ENCODE data around the gene PHACTR1. TPM values are rescaled to one million over a fixed set of nuclear protein-coding genes. Genes with fewer than 3 reads are reported as not detected.

PHACTR1 gene
- total and polyA plus RNA-seq, 9 of the 15 experiments (the other 6 are each of a cell fraction or from before 2014, with no cell fraction given), result 11.5 to 32.6 (median 22.0) TPM

- Histone ChIP-seq H3K27ac (ENCODE audit: extremely low read depth, low read depth, low read length) (no peak overlapping the region), H3K9me3 (replicated peaks; ENCODE audit: control insufficient read depth, insufficient read depth, low read depth, low read length) (no peaks in the 10 kb centered on the region), H3K9ac (ENCODE audit: insufficient read depth in 1 of 2, low read depth in 2 of 2, low read length in 2 of 2) (no peak overlapping the region), H3K79me2 (ENCODE audit: control insufficient read depth, insufficient read depth, low read length) (no peaks in the 10 kb centered on the region), H3K4me1 (replicated peaks in 1 of 2; ENCODE audit: control insufficient read depth in 2 of 2, insufficient read depth in 2 of 2, low read length in 2 of 2) (no peaks in the 10 kb centered on the region), H4K20me1 (replicated peaks; ENCODE audit: control insufficient read depth, insufficient read depth, low read length) (no peaks in the 10 kb centered on the region), H3K4me3 (no peak overlapping the region), H3K36me3 (ENCODE audit: control insufficient read depth, insufficient read depth, low read length) (no peaks in the 10 kb centered on the region), H3K27me3 (ENCODE audit: control insufficient read depth in 2 of 2, insufficient read depth in 2 of 2, low read length in 2 of 2) (0 out of 5 replicates have a peak, but pooled peaks cover 0 to 3% of the 10 kb centered on the region in 2 experiments), H3K4me2 (ENCODE audit: insufficient read depth, low read length) (no peak overlapping the region), H2AFZ (ENCODE audit: low read depth, low read length) (no peak overlapping the region), H3K9me1 (ENCODE audit: control insufficient read depth, insufficient read depth, low read length) (no peaks in the 10 kb centered on the region)
- no peak for TF ChIP-seq ZZZ3 (IDR thresholded peaks at IDR 0.05)
- no peak for TF ChIP-seq NEUROD1 (IDR thresholded peaks at IDR 0.05; ENCODE audit: borderline replicate concordance, low read depth, low read length, partially characterized antibody)
- TF ChIP-seq XRCC4 (IDR thresholded peaks at IDR 0.05; ENCODE audit: extremely low read depth, insufficient read depth, insufficient read length), result no peak
- no peak for TF ChIP-seq FOXJ3 (CRISPR knock-in tag; IDR thresholded peaks at IDR 0.05)
- TF ChIP-seq ZBTB17 (CRISPR knock-in tag; IDR thresholded peaks at IDR 0.05), result no peak
- ATAC-seq (no peak), DNase-seq (ENCODE audit: extremely low read depth in 1 of 4, low spot score in 3 of 4) (no peak), FAIRE-seq (no peak)
- POLR2A ChIA-PET, result no interaction called here
- CTCF ChIA-PET (ENCODE audit: low intra/inter-chr PET ratio), result no interaction called here
- 2% methylated on average over 7 of the region's 7 CpGs for WGBS (ENCODE audit: insufficient coverage, low coverage, missing lambda C conversion rate)
- intact Hi-C loops (cut with micrococcal nuclease) (no loop called here), in situ Hi-C loops (cut with MboI) (no loop called here)
- no TSS peak for BruUV-seq (replicated peaks)
Observed at GRCh38 chr6:12720310-12720709, 3.7 kb downstream of the PHACTR1 start.

DNA sequence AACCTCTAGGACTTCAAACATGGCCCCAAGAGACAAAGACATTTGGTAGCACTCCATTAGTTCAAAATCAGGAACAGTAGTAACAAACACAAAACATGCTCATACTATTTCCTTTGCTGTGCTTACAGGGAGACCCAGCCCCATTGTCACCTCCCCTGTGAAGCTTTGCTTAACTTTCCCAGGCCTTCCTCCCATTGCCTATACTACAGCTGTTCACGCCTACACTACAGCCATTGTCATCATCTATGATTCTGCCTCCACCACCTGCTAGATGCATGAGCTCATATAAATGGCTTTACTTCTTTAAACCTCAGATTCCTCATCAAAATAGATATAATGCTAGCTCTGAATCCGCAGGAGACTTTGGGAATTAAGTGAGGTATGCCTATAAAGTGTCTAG is 8.7 kb downstream of the PHACTR1 start:
- Histone ChIP-seq H3K27ac (ENCODE audit: extremely low read depth, low read depth, low read length) (no peak overlapping the region), H3K4me1 (replicated peaks in 1 of 2; ENCODE audit: control insufficient read depth in 2 of 2, insufficient read depth in 2 of 2, low read length in 2 of 2) (no peaks in the 10 kb centered on the region), H3K79me2 (ENCODE audit: control insufficient read depth, insufficient read depth, low read length) (no peaks in the 10 kb centered on the region), H2AFZ (ENCODE audit: low read depth, low read length) (no peak overlapping the region), H4K20me1 (replicated peaks; ENCODE audit: control insufficient read depth, insufficient read depth, low read length) (0 out of 2 replicates have a peak, but pooled peaks cover 3% of the 10 kb centered on the region), H3K9ac (ENCODE audit: insufficient read depth in 1 of 2, low read depth in 2 of 2, low read length in 2 of 2) (no peak overlapping the region), H3K36me3 (ENCODE audit: control insufficient read depth, insufficient read depth, low read length) (no peaks in the 10 kb centered on the region), H3K9me1 (ENCODE audit: control insufficient read depth, insufficient read depth, low read length) (no peaks in the 10 kb centered on the region), H3K27me3 (ENCODE audit: control insufficient read depth in 2 of 2, insufficient read depth in 2 of 2, low read length in 2 of 2) (no peaks in the 10 kb centered on the region; a peak in 1 of 5 replicates), H3K4me3 (no peak overlapping the region), H3K9me3 (replicated peaks; ENCODE audit: control insufficient read depth, insufficient read depth, low read depth, low read length) (no peaks in the 10 kb centered on the region), H3K4me2 (ENCODE audit: insufficient read depth, low read length) (no peak overlapping the region)
- DNase-seq (ENCODE audit: extremely low read depth in 1 of 4, low spot score in 3 of 4), result no peak
- WGBS (ENCODE audit: insufficient coverage, low coverage, missing lambda C conversion rate), result 0% methylated on average over 2 of the region's 2 CpGs
- intact Hi-C loops (cut with micrococcal nuclease) (no loop called here), in situ Hi-C loops (cut with MboI) (no loop called here)
- no peak for TF ChIP-seq NELFE (IDR thresholded peaks at IDR 0.05; ENCODE audit: insufficient read depth, insufficient read length)
- no peak for TF ChIP-seq TOE1 (IDR thresholded peaks at IDR 0.05; ENCODE audit: borderline replicate concordance)
- TF ChIP-seq TOE1 (CRISPR knock-in tag; IDR thresholded peaks at IDR 0.05; ENCODE audit: borderline replicate concordance, low read depth), result no peak
- TF ChIP-seq ZNF134 (CRISPR knock-in tag; conservative IDR thresholded peaks at IDR 0.05), result no peak
- TF ChIP-seq ESRRB (CRISPR knock-in tag; IDR thresholded peaks at IDR 0.05; ENCODE audit: borderline replicate concordance), result no peak
- no peak for TF ChIP-seq RBM17 (IDR thresholded peaks at IDR 0.05; ENCODE audit: borderline replicate concordance, low read depth, low read length)
- no peak for TF ChIP-seq PRPF4 (IDR thresholded peaks at IDR 0.05; ENCODE audit: insufficient read depth, low read depth, low read length, poor library complexity, severe bottlenecking)
- ATAC-seq, result no peak
- no peak for FAIRE-seq
- CTCF ChIA-PET (ENCODE audit: low intra/inter-chr PET ratio), result no interaction called here
- POLR2A ChIA-PET, result no interaction called here
- no TSS peak for BruUV-seq (replicated peaks)
